Left ventricle myocardium inferior (tissue), 1 donor: ENCODE results near the gene SYTL1. TPM values are rescaled to one million over a fixed set of nuclear protein-coding genes. Genes with fewer than 3 reads are reported as not detected.

ENCODE experiments used
- DNase-seq: peaks from one replicate; pipeline ENCODE4 v3.0.0-alpha.2; 2020
- H3K27ac ChIP-seq: fragments of 200-600 bp; replicated peaks from 2 replicates; pipeline ENCODE4 v1.8.0; 2021
- H3K27me3 ChIP-seq: fragments of 200-600 bp; 2 replicates; pipeline ENCODE4 v1.8.0; 2021; ENCODE audit warnings: low read depth
- H3K36me3 ChIP-seq: fragments of 200-600 bp; 2 replicates; pipeline ENCODE4 v1.8.0; 2021
- H3K4me1 ChIP-seq: fragments of 200-600 bp; 2 replicates; pipeline ENCODE4 v1.8.0; 2021
- H3K4me3 ChIP-seq: fragments of 200-600 bp; 2 replicates; pipeline ENCODE4 v1.8.0; 2021; ENCODE audit warnings: mild to moderate bottlenecking, moderate library complexity
- H3K9me3 ChIP-seq: fragments of 200-600 bp; replicated peaks from 2 replicates; pipeline ENCODE4 v1.8.0; 2021
- intact Hi-C: fragments of 100-400 bp; cut with micrococcal nuclease; formaldehyde crosslinking; loops from one replicate; pipeline ENCODE4 v1.11.0; 2022
- total RNA-seq: library from RNA; stranded (reverse); fragmentation: NEBNext Ultra II Directional; extraction: Animal tissue kit (Norgen Biotek cat#: 25700); gene quantifications from one replicate; pipeline ENCODE4 v1.2.1, GENCODE V29; 2021
- TF ChIP-seq, protein P1 (sequence below): fragments of 200-600 bp; IDR thresholded peaks from 2 replicates; pipeline ENCODE4 v1.8.0; 2021; ENCODE audit warnings: antibody characterized with exemption, mild to moderate bottlenecking, borderline replicate concordance
- donor health status: DM: no; HTN: yes; CAD: no; lungs with severe emphysema.

SYTL1 gene
- total RNA-seq, 1 donor from 2014 or later, result 1.1 TPM

DNA sequence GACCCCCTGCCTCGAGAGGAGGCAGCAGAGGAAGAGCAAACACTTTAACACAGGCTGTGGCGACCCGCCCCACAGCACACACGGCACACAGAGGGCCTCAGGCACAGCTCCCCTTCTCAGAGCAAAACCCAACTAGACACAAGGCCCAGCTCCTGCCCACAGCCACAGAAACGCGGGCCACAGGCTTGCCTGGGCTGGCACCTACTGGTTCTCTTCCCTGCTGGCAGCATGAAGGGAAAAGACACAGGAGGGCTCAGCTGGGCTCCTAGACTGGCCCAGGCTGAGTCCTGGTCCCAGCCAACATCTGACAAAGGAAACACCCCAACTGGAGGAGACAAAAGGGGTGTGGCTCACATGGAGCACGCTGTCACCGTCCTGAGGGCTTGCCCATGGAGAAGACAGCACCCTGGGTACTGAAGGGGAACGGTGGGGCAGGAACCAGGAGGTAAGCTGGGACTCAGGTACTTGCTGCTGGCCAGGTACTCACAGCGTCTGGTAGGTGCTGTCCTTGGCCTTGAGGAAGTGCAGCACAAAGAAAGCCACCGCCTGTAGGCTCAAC is 37.8 kb downstream of the SYTL1 start:
- intact Hi-C loops, result no loop called here
- no peak for DNase-seq
- Histone ChIP-seq H3K4me3 (no peak overlapping the region), H3K27ac (no peak overlapping the region), H3K27me3 (peaks cover 4% of the 10 kb centered on the region), H3K36me3 (no peaks in the 10 kb centered on the region), H3K4me1 (peaks cover 56% of the 10 kb centered on the region), H3K9me3 (no peaks in the 10 kb centered on the region)
- TF ChIP-seq, protein P1, sequence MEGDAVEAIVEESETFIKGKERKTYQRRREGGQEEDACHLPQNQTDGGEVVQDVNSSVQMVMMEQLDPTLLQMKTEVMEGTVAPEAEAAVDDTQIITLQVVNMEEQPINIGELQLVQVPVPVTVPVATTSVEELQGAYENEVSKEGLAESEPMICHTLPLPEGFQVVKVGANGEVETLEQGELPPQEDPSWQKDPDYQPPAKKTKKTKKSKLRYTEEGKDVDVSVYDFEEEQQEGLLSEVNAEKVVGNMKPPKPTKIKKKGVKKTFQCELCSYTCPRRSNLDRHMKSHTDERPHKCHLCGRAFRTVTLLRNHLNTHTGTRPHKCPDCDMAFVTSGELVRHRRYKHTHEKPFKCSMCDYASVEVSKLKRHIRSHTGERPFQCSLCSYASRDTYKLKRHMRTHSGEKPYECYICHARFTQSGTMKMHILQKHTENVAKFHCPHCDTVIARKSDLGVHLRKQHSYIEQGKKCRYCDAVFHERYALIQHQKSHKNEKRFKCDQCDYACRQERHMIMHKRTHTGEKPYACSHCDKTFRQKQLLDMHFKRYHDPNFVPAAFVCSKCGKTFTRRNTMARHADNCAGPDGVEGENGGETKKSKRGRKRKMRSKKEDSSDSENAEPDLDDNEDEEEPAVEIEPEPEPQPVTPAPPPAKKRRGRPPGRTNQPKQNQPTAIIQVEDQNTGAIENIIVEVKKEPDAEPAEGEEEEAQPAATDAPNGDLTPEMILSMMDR, result no peak

GRCh38 chr1:27380224-27380623 is 38.4 kb downstream of the SYTL1 start:
- no peak overlapping the region for H3K27ac ChIP-seq
- peaks cover 4% of the 10 kb centered on the region for H3K27me3 ChIP-seq
- no peak for DNase-seq
- no peaks in the 10 kb centered on the region for H3K36me3 ChIP-seq
- peaks cover 53% of the 10 kb centered on the region for H3K4me1 ChIP-seq
- TF ChIP-seq, protein P1, result no peak
- intact Hi-C loops, result no loop called here
- no peak overlapping the region for H3K4me3 ChIP-seq
- H3K9me3 ChIP-seq, result no peaks in the 10 kb centered on the region

DNA sequence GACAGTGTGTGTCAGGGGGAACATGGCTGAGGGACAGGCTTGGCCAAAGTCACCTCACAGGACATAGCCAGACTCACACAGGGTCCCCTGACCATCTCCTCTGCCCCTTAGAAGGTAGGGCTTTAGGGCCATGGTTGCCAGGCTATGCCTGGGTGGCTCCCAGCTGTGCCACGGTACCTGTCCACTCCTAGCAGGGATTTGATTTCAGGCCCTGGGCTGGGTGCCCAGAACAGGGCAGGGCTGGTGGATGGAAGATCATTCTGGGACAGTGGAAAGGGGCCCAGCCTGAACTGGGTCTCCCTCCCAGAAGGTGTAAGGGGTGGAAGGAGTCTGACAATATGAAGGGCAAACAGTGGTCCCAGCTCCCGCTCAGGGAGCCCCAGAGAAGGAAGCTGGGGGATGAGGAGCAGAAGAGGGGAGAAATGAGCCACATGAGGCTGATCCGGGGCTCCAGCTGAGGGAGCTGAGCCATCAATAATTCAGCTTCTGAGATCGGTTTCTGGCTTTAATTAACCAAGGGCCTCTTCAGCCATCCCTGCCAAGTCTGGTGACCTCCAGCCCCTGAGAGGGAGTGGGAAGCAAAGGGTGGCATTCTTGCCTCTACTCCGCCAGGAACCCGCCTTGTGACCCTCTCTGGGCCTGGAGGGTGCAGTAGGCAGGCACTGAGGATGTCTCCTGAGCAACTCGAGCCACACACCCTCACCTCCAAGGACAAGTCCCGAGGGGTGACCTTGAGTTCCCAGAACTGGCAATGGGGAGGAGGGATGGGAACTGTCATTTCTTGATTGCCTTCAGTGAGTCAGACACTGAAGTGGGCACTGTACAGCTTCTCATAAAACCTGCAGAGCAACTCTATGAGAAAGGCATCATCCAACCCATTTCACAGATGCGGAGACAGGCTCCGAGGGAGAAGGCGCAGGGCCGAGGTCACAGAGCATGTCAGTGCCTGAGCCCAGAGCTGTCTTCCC is 39.2 kb downstream of the SYTL1 start:
- Histone ChIP-seq H3K4me3 (no peak overlapping the region), H3K27ac (no peak overlapping the region), H3K36me3 (no peaks in the 10 kb centered on the region), H3K4me1 (peaks cover 45% of the 10 kb centered on the region), H3K27me3 (peaks cover 4% of the 10 kb centered on the region), H3K9me3 (no peaks in the 10 kb centered on the region)
- no peak for DNase-seq
- TF ChIP-seq, protein P1, result no peak
- intact Hi-C loops, result no loop called here

DNA sequence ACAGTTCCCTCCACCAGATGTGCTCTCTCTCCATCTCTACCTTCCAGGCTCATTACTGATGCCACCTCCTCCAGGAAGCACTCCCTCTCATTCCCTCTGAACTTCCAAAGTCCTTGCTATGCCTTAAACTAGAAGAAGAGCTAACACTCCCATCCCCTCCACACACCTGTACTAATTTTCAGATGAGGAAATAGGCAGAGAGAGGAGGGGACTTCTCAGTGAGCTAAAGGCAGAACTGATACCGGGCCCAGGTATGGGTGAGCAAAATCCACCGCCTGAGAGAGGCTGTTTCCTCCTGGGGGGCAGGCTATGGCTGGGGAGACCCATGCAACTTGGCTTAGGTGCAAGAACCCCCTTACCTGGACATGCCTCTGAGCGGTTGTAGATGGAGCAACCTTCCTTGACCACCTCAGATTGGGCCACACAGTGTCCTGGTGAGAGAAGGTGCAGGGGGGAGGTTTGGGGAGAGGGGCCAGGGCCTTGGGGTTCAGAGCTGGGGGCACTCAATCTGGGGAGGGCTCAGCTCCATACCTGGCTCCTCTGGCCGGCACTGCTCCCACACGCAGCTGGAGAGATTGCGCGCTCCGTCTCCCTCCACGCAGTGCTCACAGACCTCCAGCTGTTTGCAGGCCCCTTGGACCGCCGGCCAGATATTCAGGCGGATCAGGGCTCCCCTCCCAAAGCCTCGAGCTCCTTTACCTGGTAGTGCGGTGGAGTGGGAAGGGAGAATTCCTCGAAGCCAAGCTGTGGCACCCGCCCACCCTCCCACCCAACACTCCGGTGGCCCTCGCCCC is 40.3 kb downstream of the SYTL1 start:
- no peak overlapping the region for H3K4me3 ChIP-seq
- intact Hi-C loops, result no loop called here

GRCh38 chr1:27383039-27383605 is 41.3 kb downstream of the SYTL1 start, which contains the start of gene CD164L2:
TSS of gene CD164L2 (minus strand) at chr1:27383333. CDS start at chr1:27383239, 94 bp downstream.
- intact Hi-C loops, result no loop called here
- H3K9me3 ChIP-seq, result no peaks in the 10 kb centered on the region
- H3K4me3 ChIP-seq, result no peak within 1 kb of the TSS
- no peak within 1 kb of the TSS for H3K27ac ChIP-seq
- peaks cover 27% of the 10 kb centered on the region for H3K4me1 ChIP-seq
- no peaks in the 10 kb centered on the region for H3K36me3 ChIP-seq
- DNase-seq, result no peak
- TF ChIP-seq, protein P1, result no peak
- peaks cover 4% of the 10 kb centered on the region for H3K27me3 ChIP-seq

More for the DNA sequence above, 40.3 kb downstream of the SYTL1 start:
- Histone ChIP-seq H3K27ac (no peak overlapping the region), H3K36me3 (no peaks in the 10 kb centered on the region), H3K4me1 (peaks cover 33% of the 10 kb centered on the region), H3K9me3 (no peaks in the 10 kb centered on the region), H3K27me3 (peaks cover 4% of the 10 kb centered on the region)
- TF ChIP-seq, protein P1, result no peak
- no peak for DNase-seq
